IPS DF 6.9 (cell line): ENCODE results near the gene HPGDS.
"Not testable (repeated sequence)": the region's sequence is repeated elsewhere in the genome, so short reads cannot be mapped to it uniquely, and the experiment has no call there.

Experiments used
- DNase-seq: peaks from one replicate; pipeline ENCODE4 v3.0.0-alpha.2; 2013; ENCODE audit warnings: low read depth, low spot score
- H3K27ac ChIP-seq: one replicate; pipeline ENCODE4 v1.5.1; 2013; ENCODE audit warnings: low read length, control low read depth
- H3K27me3 ChIP-seq: 2 replicates; pipeline ENCODE4 v1.6.1; 2013; ENCODE audit warnings: mild to moderate bottlenecking, low read length; ENCODE audit not compliant: control insufficient read depth, insufficient read depth
- H3K36me3 ChIP-seq: 2 replicates; pipeline ENCODE4 v1.6.1; 2013; ENCODE audit warnings: low read length; ENCODE audit not compliant: control insufficient read depth, insufficient read depth
- H3K4me1 ChIP-seq: 2 replicates; pipeline ENCODE4 v1.6.1; 2013; ENCODE audit warnings: low read length; ENCODE audit not compliant: control insufficient read depth, insufficient read depth
- H3K4me3 ChIP-seq: 2 replicates; pipeline ENCODE4 v1.5.1; 2013; ENCODE audit warnings: mild to moderate bottlenecking, low read length
- H3K9me3 ChIP-seq: 2 replicates; pipeline ENCODE4 v1.6.1; 2013; ENCODE audit warnings: low read length, inconsistent platforms; ENCODE audit not compliant: control insufficient read depth, insufficient read depth
- WGBS: extraction: QIAGEN DNeasy Blood & Tissue Kit; methylation state at CpG from one replicate; pipeline ENCODE4 v1.1.7; 2013; ENCODE audit warnings: mixed read lengths, missing lambda C conversion rate; ENCODE audit not compliant: insufficient read length, insufficient coverage; 5-methylcytosine and 5-hydroxymethylcytosine counted together

HPGDS gene

DNA sequence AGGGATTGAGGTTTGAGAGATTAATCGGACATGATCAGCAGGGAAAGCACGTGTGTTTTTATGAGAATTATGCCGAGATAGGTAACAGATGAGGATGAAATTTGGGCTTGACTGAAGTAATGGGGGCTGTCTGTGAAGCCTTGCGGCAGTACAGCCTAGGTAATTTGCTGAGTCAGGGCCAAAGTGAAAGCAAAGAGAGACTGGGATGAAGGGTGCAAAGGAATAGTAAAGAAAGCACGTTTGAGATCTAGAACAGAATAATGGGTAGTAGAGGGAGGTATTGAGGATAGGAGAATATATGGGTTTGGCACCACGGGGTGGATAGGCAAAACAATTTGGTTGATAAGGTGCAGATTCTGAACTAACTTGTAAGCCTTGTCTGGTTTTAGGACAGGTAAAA lies 47.2 kb downstream of the HPGDS start:
- H3K27me3 ChIP-seq, DNase-seq, H3K4me1 ChIP-seq, H3K4me3 ChIP-seq, H3K27ac ChIP-seq, H3K36me3 ChIP-seq, H3K9me3 ChIP-seq: not testable (repeated sequence)
- WGBS, result no CpG with 5 or more reads among the region's 6 CpGs

DNA sequence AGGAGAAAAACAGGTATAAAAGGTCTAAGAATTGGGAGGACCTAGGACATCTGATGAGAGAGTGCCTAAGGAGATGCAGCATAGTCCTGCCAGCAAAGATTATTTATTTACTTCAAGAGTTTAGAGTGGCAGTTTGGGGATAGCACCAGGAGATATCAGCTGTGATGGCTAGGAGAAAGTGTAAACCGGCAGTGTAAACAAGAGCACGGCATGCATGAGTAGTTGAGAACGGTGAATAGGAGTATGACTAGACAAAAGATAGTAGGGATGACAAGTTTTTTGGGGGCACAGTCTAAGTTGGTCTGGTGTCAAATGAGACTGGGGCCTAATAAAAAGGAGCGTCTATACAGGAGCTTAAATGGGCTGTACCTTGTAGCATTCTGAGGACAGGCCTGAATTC lies 48.7 kb downstream of the HPGDS start:
- not testable (repeated sequence) for H3K9me3 ChIP-seq, H3K4me1 ChIP-seq, H3K27me3 ChIP-seq, H3K4me3 ChIP-seq, DNase-seq, H3K36me3 ChIP-seq, H3K27ac ChIP-seq
- WGBS, result no CpG with 5 or more reads among the region's 4 CpGs

DNA sequence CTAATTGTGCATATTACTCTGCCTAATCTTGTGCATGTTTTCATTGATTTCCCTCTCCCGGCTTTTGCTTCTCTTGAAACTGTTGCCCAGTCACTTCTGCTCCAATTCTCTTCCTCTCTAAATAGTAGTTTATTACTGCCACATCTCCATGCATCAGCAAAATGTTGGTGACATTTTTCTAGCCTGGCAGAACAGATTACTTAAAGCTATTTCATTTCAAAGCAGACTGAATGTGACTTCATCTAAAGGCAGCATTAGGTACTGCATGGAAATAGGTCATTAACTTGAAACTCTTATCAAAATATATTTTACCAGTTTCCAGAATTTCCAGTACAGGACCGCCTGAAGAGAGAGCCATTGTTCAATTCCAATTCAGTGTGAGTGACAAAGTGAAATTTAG lies 52.4 kb downstream of the HPGDS start:
- Histone ChIP-seq H3K36me3 (no peaks in the 10 kb centered on the region), H3K4me3 (no peak overlapping the region), H3K9me3 (no peaks in the 10 kb centered on the region), H3K27me3 (no peaks in the 10 kb centered on the region), H3K27ac (no peak overlapping the region), H3K4me1 (no peaks in the 10 kb centered on the region)
- no peak for DNase-seq
- no CpG with 5 or more reads among the region's 2 CpGs for WGBS

DNA sequence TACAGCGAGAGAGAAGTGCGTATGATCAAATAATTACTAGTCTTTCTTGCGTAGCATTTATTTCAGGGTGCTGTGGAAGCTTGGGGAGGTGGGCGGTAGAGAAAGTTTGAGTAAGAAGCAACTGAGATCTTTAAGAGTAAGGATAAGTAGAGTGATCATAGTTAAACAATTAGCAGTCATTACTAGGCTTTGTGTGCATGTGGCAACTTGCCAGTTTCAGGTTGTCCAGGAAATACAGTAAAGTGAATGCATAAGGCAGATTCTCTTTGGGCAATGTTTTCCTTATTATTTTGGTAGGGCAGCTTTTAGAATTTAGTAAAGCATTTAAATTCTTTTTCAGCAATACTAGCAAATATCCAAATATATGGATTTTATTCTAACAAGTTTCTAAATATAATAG lies 57.0 kb downstream of the HPGDS start:
- Histone ChIP-seq H3K36me3 (peaks cover 3% of the 10 kb centered on the region; the same call in 1 of the 2 replicates), H3K9me3 (no peaks in the 10 kb centered on the region), H3K27me3 (no peaks in the 10 kb centered on the region), H3K4me3 (no peak overlapping the region), H3K27ac (no peak overlapping the region), H3K4me1 (no peaks in the 10 kb centered on the region)
- DNase-seq, result no peak
- 100% methylated on average over 1 of the region's 4 CpGs for WGBS

DNA sequence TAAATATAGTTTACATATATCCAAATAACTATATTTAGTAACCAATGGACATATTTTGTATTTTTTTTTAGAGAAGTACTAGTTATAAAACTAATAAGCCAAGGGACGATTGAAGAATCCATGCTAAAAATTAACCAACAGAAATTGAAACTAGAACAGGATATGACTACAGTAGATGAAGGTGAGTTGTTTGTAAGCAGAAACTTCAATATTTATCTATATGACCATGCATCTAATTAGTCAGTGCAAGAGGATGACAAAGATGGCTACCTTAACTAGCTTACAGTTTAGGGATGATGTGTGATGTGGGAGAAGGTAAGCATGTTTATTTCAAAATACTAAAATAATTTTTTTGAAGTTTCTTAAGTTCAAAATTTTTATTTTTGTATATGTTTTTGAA lies 57.7 kb downstream of the HPGDS start:
- no CpG with 5 or more reads among the region's 1 CpG for WGBS
- DNase-seq, result no peak
- H3K4me1 ChIP-seq, result no peaks in the 10 kb centered on the region
- no peaks in the 10 kb centered on the region for H3K9me3 ChIP-seq
- H3K27me3 ChIP-seq, result no peaks in the 10 kb centered on the region
- H3K27ac ChIP-seq, result no peak overlapping the region
- no peak overlapping the region for H3K4me3 ChIP-seq
- peaks cover 3% of the 10 kb centered on the region; the same call in 1 of the 2 replicates for H3K36me3 ChIP-seq

DNA sequence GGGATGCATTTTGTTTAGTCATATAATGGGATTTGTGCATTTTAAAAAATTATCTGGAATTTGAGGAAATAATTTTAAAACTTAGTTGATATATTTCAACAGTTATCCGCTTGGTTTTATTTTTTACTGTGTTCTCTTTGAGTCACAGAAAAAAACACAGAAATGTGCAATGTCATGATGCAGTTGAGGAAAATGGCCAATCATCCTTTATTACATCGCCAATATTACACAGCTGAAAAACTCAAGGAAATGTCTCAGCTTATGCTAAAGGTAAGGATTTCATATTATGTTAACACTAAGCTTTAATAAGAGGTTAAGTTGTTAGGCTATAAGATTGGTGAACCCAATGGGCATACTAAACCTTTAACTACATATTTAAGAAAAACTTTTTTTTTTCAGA lies 63.9 kb downstream of the HPGDS start:
- Histone ChIP-seq H3K27ac (no peak overlapping the region), H3K4me1 (no peaks in the 10 kb centered on the region), H3K36me3 (peaks cover 8% of the 10 kb centered on the region; the same call in 1 of the 2 replicates), H3K4me3 (no peak overlapping the region), H3K27me3 (no peaks in the 10 kb centered on the region), H3K9me3 (no peaks in the 10 kb centered on the region)
- no peak for DNase-seq
- no CpG with 5 or more reads among the region's 2 CpGs for WGBS

DNA sequence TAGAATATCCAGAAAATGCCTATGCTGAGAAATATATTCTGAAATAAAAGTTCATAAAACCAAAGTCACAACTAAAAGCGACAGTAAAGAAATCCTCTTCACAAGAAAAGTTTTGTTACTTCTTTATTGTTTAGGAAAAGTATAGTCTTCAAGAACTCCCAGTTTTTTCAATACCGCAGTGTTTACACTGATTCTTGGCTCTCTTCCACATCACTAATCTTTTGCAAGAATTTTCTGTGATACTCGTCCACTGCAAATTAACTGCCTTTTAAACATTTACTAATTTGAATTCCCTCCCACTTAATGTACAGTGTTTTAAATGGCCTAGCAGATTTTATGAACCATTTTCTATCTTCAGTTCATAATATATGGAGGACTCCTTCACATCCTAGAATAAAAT lies 65.1 kb downstream of the HPGDS start:
- H3K4me3 ChIP-seq, result no peak overlapping the region
- no CpG with 5 or more reads among the region's 3 CpGs for WGBS
- no peaks in the 10 kb centered on the region for H3K27me3 ChIP-seq
- no peak for DNase-seq
- no peaks in the 10 kb centered on the region for H3K4me1 ChIP-seq
- peaks cover 8% of the 10 kb centered on the region; the same call in 1 of the 2 replicates for H3K36me3 ChIP-seq
- no peak overlapping the region for H3K27ac ChIP-seq
- H3K9me3 ChIP-seq, result no peaks in the 10 kb centered on the region

DNA sequence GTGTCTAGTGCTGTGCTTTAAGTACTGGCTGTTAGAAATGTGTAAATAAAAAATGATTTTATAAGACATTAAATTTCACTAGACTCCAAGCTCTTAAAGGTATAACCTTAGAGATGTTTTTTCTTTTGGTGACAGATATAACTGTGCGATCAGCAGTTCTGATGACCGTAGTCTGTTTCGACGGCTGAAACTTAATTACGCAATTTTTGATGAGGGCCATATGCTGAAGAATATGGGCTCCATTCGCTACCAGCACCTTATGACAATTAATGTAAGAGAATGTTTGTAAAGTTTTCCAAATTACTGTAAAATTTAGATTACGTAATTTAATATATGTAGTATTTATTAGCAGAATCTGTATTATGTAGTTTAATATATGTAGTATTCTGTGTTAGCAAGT lies 66.4 kb downstream of the HPGDS start:
- no peaks in the 10 kb centered on the region for H3K27me3 ChIP-seq
- 100% methylated on average over 1 of the region's 7 CpGs for WGBS
- H3K4me1 ChIP-seq, result no peaks in the 10 kb centered on the region
- no peak for DNase-seq
- peaks cover 8% of the 10 kb centered on the region; the same call in 1 of the 2 replicates for H3K36me3 ChIP-seq
- no peak overlapping the region for H3K27ac ChIP-seq
- no peaks in the 10 kb centered on the region for H3K9me3 ChIP-seq
- H3K4me3 ChIP-seq, result no peak overlapping the region

DNA sequence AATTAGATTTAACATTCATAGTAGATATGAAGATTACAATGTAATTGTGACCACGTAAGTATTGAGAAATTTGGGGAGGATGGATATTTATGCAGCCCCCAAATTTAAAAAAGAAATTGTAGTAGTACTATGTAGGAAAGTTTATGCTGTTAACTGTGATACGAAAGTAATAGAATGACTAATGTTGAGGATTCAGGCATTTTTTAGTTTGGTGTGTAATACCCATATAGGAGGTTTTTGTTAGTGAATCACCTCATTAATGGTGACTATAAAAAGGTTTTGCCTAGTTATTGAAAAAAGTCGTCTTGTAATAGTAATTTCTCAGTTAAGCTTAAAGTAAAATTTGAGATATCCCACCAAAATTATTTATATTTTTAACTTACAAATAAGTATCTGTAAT lies 67.7 kb downstream of the HPGDS start:
- Histone ChIP-seq H3K27ac (no peak overlapping the region), H3K4me1 (no peaks in the 10 kb centered on the region), H3K9me3 (no peaks in the 10 kb centered on the region), H3K27me3 (no peaks in the 10 kb centered on the region), H3K4me3 (no peak overlapping the region), H3K36me3 (peaks cover 8% of the 10 kb centered on the region; the same call in 1 of the 2 replicates)
- 100% methylated on average over 2 of the region's 3 CpGs for WGBS
- no peak for DNase-seq

DNA sequence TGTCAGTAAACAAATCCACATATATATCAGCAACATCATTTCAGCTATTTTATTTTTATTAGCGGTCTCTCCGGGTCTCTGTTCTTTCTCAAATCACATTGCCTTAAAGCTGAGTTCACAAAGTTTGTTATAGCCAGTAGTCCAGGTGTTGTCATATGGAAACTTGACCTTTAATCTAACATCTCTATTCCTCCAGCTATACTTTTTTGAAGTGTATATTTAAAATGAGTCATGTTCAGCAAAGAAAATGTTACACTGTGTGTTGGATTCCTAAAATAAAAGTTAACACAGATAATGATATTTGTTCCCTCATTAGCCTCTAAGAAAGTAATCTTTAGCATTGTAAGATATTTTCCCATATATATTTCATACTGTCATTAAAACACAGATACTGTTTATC lies 71.4 kb downstream of the HPGDS start:
- Histone ChIP-seq H3K4me1 (no peaks in the 10 kb centered on the region), H3K27me3 (no peaks in the 10 kb centered on the region), H3K36me3 (no peaks in the 10 kb centered on the region), H3K4me3 (no peak overlapping the region), H3K27ac (no peak overlapping the region), H3K9me3 (no peaks in the 10 kb centered on the region)
- no CpG with 5 or more reads among the region's 2 CpGs for WGBS
- DNase-seq, result no peak

DNA sequence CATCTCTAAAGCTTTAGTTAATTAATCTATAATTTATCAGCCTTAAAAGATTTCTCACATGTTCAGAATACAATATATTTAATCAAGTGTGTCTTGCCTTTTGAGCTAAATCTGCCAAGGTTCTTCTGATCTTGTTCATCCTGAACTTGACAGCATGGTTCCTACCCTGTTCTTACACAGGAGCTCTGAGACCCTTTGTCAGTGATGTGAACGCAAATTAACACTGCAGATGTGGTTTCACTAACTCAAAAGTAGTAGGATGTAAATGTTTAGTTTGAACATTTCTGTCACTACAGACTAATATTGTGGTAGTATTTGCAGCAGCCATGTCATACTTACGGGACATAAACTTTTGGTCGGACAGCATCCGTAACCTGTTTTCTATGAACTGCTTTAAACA lies 75.6 kb downstream of the HPGDS start:
- Histone ChIP-seq H3K4me1 (no peaks in the 10 kb centered on the region), H3K27me3 (no peaks in the 10 kb centered on the region), H3K36me3 (no peaks in the 10 kb centered on the region; the same call in 1 of the 2 replicates), H3K27ac (no peak overlapping the region), H3K9me3 (no peaks in the 10 kb centered on the region), H3K4me3 (no peak overlapping the region)
- DNase-seq, result no peak
- WGBS, result no CpG with 5 or more reads among the region's 4 CpGs
